ENCODE measurements around the gene GFOD1. TPM values are rescaled to one million over a fixed set of nuclear protein-coding genes. Genes with fewer than 3 reads are reported as not detected.

GFOD1 gene
- total RNA-seq, 4 donors from 2014 or later: 4.7 to 26.6 (median 10.1) TPM

GRCh38 chr6:13397359-13398068 lies 89.9 kb downstream of the GFOD1 start:
- Histone ChIP-seq H3K27ac (no peak overlapping the region), H3K9me3 (no peaks in the 10 kb centered on the region), H3K4me3 (no peak overlapping the region), H3K27me3 (no peaks in the 10 kb centered on the region), H3K36me3 (no peaks in the 10 kb centered on the region), H3K4me1 (no peaks in the 10 kb centered on the region)
- TF ChIP-seq POLR2A (IDR thresholded peaks at IDR 0.05): no peak
- TF ChIP-seq, protein P1, sequence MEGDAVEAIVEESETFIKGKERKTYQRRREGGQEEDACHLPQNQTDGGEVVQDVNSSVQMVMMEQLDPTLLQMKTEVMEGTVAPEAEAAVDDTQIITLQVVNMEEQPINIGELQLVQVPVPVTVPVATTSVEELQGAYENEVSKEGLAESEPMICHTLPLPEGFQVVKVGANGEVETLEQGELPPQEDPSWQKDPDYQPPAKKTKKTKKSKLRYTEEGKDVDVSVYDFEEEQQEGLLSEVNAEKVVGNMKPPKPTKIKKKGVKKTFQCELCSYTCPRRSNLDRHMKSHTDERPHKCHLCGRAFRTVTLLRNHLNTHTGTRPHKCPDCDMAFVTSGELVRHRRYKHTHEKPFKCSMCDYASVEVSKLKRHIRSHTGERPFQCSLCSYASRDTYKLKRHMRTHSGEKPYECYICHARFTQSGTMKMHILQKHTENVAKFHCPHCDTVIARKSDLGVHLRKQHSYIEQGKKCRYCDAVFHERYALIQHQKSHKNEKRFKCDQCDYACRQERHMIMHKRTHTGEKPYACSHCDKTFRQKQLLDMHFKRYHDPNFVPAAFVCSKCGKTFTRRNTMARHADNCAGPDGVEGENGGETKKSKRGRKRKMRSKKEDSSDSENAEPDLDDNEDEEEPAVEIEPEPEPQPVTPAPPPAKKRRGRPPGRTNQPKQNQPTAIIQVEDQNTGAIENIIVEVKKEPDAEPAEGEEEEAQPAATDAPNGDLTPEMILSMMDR (IDR thresholded peaks at IDR 0.05): no peak
- intact Hi-C loops (cut with DNase I; ENCODE audit: low total_unique reads): no loop called here
- DNase-seq: no peak

GRCh38 chr6:13396241-13396792 lies 91.1 kb downstream of the GFOD1 start:
- Histone ChIP-seq H3K27ac (no peak overlapping the region), H3K9me3 (no peaks in the 10 kb centered on the region), H3K4me3 (no peak overlapping the region), H3K4me1 (no peaks in the 10 kb centered on the region), H3K27me3 (no peaks in the 10 kb centered on the region), H3K36me3 (no peaks in the 10 kb centered on the region)
- TF ChIP-seq, protein P1 (IDR thresholded peaks at IDR 0.05): no peak
- TF ChIP-seq POLR2A (IDR thresholded peaks at IDR 0.05): no peak
- intact Hi-C loops (cut with DNase I; ENCODE audit: low total_unique reads): no loop called here
- DNase-seq: no peak

DNA sequence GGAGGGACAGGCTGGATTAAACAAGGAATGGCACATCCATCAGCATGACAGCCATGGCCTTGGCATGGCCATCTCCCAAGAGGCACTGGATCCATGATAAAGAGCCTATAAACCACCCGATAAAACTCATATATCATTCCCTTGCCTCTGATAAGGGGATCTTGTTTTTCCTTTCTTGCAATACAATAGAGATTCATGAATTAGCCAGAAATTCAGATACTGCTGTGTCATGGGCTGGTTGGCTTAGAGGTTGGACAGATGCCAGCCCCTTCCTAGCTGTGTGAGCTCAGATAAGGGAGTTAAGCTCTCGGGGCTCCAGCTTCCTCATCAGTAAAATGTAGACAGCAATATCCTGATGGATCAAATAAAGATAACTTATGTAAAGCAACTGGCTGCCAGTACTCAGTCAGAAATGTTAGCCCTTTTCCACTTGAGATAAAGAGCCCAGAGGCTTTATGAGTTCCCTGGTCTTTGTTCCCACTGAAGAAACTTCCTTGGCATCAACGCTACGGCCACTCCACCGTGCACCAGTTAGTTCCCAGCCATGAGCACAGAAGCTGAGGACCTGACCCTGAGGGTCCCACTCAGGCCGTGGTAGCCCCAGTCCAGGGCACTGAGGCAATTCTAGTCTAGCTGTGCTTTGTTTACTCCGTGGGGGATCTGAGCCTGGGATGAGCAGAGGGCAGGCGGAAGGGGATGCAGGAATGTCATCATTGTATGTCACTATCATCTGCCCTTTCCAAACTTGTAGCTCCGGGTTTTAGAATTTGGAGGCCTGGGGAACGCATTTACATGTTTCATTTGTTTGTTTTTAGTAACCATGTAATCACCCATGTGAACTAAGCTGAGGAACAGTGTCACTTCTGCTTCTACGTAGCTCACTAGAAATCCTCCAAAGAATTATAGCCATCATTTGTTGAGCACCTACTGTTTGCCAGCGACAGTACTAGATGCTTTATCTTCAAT lies 91.8 kb downstream of the GFOD1 start:
- H3K9me3 ChIP-seq: no peaks in the 10 kb centered on the region
- DNase-seq: peak; percentile 50 to 71
- TF ChIP-seq POLR2A (IDR thresholded peaks at IDR 0.05): no peak
- TF ChIP-seq, protein P1 (IDR thresholded peaks at IDR 0.05): no peak
- H3K36me3 ChIP-seq: no peaks in the 10 kb centered on the region
- H3K4me3 ChIP-seq: no peak overlapping the region
- H3K27ac ChIP-seq: peak overlapping the region; percentile 17 to 33
- H3K4me1 ChIP-seq: no peaks in the 10 kb centered on the region
- intact Hi-C loops (cut with DNase I; ENCODE audit: low total_unique reads): no loop called here
- no peaks in the 10 kb centered on the region for H3K27me3 ChIP-seq

- no peak for DNase-seq
- Histone ChIP-seq H3K36me3 (no peaks in the 10 kb centered on the region), H3K4me3 (no peak overlapping the region), H3K9me3 (no peaks in the 10 kb centered on the region), H3K27me3 (no peaks in the 10 kb centered on the region), H3K27ac (no peak overlapping the region), H3K4me1 (no peaks in the 10 kb centered on the region)
- TF ChIP-seq, protein P1 (IDR thresholded peaks at IDR 0.05): no peak
- TF ChIP-seq POLR2A (IDR thresholded peaks at IDR 0.05): no peak
- intact Hi-C loops (cut with DNase I; ENCODE audit: low total_unique reads): no loop called here
Observed at GRCh38 chr6:13392462-13392861, 94.9 kb downstream of the GFOD1 start.
